OCI-LY7 (cell line): Measurements from ENCODE around the gene EPN1.

Experiments used
- CTCF ChIP-seq: fragments of 200-600 bp; sonication (generic); conservative IDR thresholded peaks from 2 replicates; pipeline ENCODE4 v1.5.1; 2014; ENCODE audit warnings: mild to moderate bottlenecking, antibody characterized with exemption, low read length, moderate library complexity, mixed read lengths
- EZH2phosphoT487 ChIP-seq: fragments of 200-600 bp; sonication (generic); IDR thresholded peaks from 2 replicates; pipeline ENCODE4 v1.6.1; 2018; ENCODE audit warnings: low read depth, borderline replicate concordance, mild to moderate bottlenecking, mixed run types, antibody characterized with exemption, low read length, moderate library complexity, mixed read lengths

- TF ChIP-seq CTCF (no peak), EZH2phosphoT487 (no peak)
Observed at GRCh38 chr19:55702131-55702627, 27.2 kb downstream of the EPN1 start.
